ENCODE data around the gene VPS35L. TPM values are rescaled to one million over a fixed set of nuclear protein-coding genes. Genes with fewer than 3 reads are reported as not detected.

The VPS35L gene
- total and polyA plus RNA-seq, 2 donors (not counting 1 experiment from before 2014, with no cell fraction given), result 17.5 to 62.1 TPM

GRCh38 chr16:19649980-19650379 lies 94.5 kb downstream of the VPS35L start:
- no peak overlapping the region for H3K4me3 Mint-ChIP-seq
- Histone ChIP-seq H3K4me2 (replicated peaks; ENCODE audit: low read depth, low read length, poor library complexity, severe bottlenecking) (no peak overlapping the region), H4K20me1 (ENCODE audit: control insufficient read depth, insufficient read depth, low read length, poor library complexity, severe bottlenecking) (no peaks in the 10 kb centered on the region), H3K79me2 (ENCODE audit: control insufficient read depth, insufficient read depth, low read length) (no peaks in the 10 kb centered on the region), H3K9me3 (ENCODE audit: control extremely low read depth in 1 of 3, control insufficient read depth in 2 of 3, insufficient read depth in 1 of 3, low read length in 2 of 3) (no peaks in the 10 kb centered on the region), H3K9ac (ENCODE audit: low read length) (no peak overlapping the region), H2AFZ (ENCODE audit: insufficient read depth, low read depth, low read length, poor library complexity, severe bottlenecking) (no peak overlapping the region), H3K36me3 (replicated peaks in 1 of 2; ENCODE audit: control extremely low read depth in 1 of 2, control insufficient read depth in 1 of 2, extremely low read depth in 1 of 2, insufficient read depth in 2 of 2, low read length in 1 of 2) (peaks cover 9 to 28% of the 10 kb centered on the region in 2 experiments), H3K4me3 (ENCODE audit: control extremely low read depth in 1 of 5, extremely low read depth in 1 of 5, insufficient read depth in 1 of 5, low read depth in 2 of 5, low read length in 4 of 5) (no peak overlapping the region), H3K27me3 (replicated peaks in 1 of 4; ENCODE audit: control extremely low read depth in 1 of 4, control insufficient read depth in 3 of 4, insufficient read depth in 4 of 4, low read length in 3 of 4) (no peaks in the 10 kb centered on the region), H3K27ac (ENCODE audit: low read length in 2 of 2) (no peak overlapping the region), H3K4me1 (ENCODE audit: control insufficient read depth in 2 of 2, insufficient read depth in 2 of 2, low read length in 2 of 2) (no peaks in the 10 kb centered on the region)
- no peaks in the 10 kb centered on the region for H3K9me3 Mint-ChIP-seq (ENCODE audit: insufficient read depth)
- no peak for TF ChIP-seq CTCF (IDR thresholded peaks at IDR 0.05)
- no peak for TF ChIP-seq EZH2 (IDR thresholded peaks at IDR 0.05; ENCODE audit: borderline replicate concordance, insufficient read depth, low read depth, low read length, poor library complexity, severe bottlenecking)
- ATAC-seq (ENCODE audit: low read depth) (no peak), DNase-seq (no peak)
- WGBS (ENCODE audit: insufficient coverage), result 100% methylated on average over 1 of the region's 3 CpGs
- POLR2A ChIA-PET, result no interaction called here
- intact Hi-C loops (cut with micrococcal nuclease), result no loop called here
- H3K27me3 Mint-ChIP-seq, result no peaks in the 10 kb centered on the region
- no peaks in the 10 kb centered on the region for H3K4me1 Mint-ChIP-seq
- no peak overlapping the region for H3K27ac Mint-ChIP-seq
- CTCF ChIA-PET, result no interaction called here

- H3K27me3 ChIP-seq (replicated peaks in 1 of 4; ENCODE audit: control extremely low read depth in 1 of 4, control insufficient read depth in 3 of 4, insufficient read depth in 4 of 4, low read length in 3 of 4), result no peaks in the 10 kb centered on the region
- H3K4me3 ChIP-seq (ENCODE audit: control extremely low read depth in 1 of 5, extremely low read depth in 1 of 5, insufficient read depth in 1 of 5, low read depth in 2 of 5, low read length in 4 of 5), result no peak overlapping the region
- no peak overlapping the region for H3K9ac ChIP-seq (ENCODE audit: low read length)
- Mint-ChIP-seq H3K9me3 (ENCODE audit: insufficient read depth) (no peaks in the 10 kb centered on the region), H3K27ac (no peak overlapping the region), H3K4me1 (no peaks in the 10 kb centered on the region), H3K4me3 (no peak overlapping the region), H3K27me3 (no peaks in the 10 kb centered on the region)
- ChIA-PET CTCF (no interaction called here), POLR2A (no interaction called here)
- TF ChIP-seq EZH2 (IDR thresholded peaks at IDR 0.05; ENCODE audit: borderline replicate concordance, insufficient read depth, low read depth, low read length, poor library complexity, severe bottlenecking), result no peak
- no peak for TF ChIP-seq CTCF (IDR thresholded peaks at IDR 0.05)
- H3K27ac ChIP-seq (ENCODE audit: low read length in 2 of 2), result no peak overlapping the region
- WGBS (ENCODE audit: insufficient coverage), result 97% methylated on average over 5 of the region's 9 CpGs
- ATAC-seq (ENCODE audit: low read depth) (no peak), DNase-seq (no peak)
- no peak overlapping the region for H2AFZ ChIP-seq (ENCODE audit: insufficient read depth, low read depth, low read length, poor library complexity, severe bottlenecking)
- H3K4me2 ChIP-seq (replicated peaks; ENCODE audit: low read depth, low read length, poor library complexity, severe bottlenecking), result no peak overlapping the region
- H4K20me1 ChIP-seq (ENCODE audit: control insufficient read depth, insufficient read depth, low read length, poor library complexity, severe bottlenecking), result no peaks in the 10 kb centered on the region
- intact Hi-C loops (cut with micrococcal nuclease), result no loop called here
- no peaks in the 10 kb centered on the region for H3K79me2 ChIP-seq (ENCODE audit: control insufficient read depth, insufficient read depth, low read length)
- H3K36me3 ChIP-seq (replicated peaks in 1 of 2; ENCODE audit: control extremely low read depth in 1 of 2, control insufficient read depth in 1 of 2, extremely low read depth in 1 of 2, insufficient read depth in 2 of 2, low read length in 1 of 2), result peaks cover 11 to 25% of the 10 kb centered on the region in 2 experiments
- no peaks in the 10 kb centered on the region for H3K4me1 ChIP-seq (ENCODE audit: control insufficient read depth in 2 of 2, insufficient read depth in 2 of 2, low read length in 2 of 2)
- H3K9me3 ChIP-seq (ENCODE audit: control extremely low read depth in 1 of 3, control insufficient read depth in 2 of 3, insufficient read depth in 1 of 3, low read length in 2 of 3), result no peaks in the 10 kb centered on the region
Measured at GRCh38 chr16:19654147-19654546, 98.6 kb downstream of the VPS35L start.
